ENCODE measurements around the gene KIAA1549. TPM values are rescaled to one million over a fixed set of nuclear protein-coding genes. Genes with fewer than 3 reads are reported as not detected.
"Not testable (repeated sequence)": the region's sequence is repeated elsewhere in the genome, so short reads cannot be mapped to it uniquely, and the experiment has no call there.

KIAA1549 gene
- total and polyA plus RNA-seq, 9 of the 15 experiments (the other 6 are each of a cell fraction or from before 2014, with no cell fraction given), result 0.01 to 0.29 (median 0.07) TPM

DNA sequence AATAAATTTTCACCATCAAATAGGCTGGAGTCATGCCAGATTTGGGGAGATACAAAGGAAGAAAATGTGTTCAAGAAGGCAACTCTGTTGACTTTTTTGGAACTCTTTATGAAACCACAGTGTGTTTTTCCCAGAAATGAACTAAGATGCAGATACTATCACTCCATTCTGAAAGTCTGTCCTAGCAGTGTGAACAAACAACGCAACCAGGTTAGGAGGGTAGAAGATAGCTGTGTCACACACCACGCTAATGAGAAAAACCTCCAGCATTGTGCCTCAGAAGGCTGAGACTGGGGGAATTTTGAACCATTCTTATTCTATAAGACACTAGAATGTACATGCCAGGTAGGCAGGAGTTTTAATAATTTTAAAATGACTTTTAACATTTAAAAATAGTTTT, 167.2 kb downstream of the KIAA1549 start (continued):
- no peak for TF ChIP-seq POLR2AphosphoS5 (IDR thresholded peaks at IDR 0.05; ENCODE audit: control insufficient read depth, insufficient read depth, low read depth, low read length)

DNA sequence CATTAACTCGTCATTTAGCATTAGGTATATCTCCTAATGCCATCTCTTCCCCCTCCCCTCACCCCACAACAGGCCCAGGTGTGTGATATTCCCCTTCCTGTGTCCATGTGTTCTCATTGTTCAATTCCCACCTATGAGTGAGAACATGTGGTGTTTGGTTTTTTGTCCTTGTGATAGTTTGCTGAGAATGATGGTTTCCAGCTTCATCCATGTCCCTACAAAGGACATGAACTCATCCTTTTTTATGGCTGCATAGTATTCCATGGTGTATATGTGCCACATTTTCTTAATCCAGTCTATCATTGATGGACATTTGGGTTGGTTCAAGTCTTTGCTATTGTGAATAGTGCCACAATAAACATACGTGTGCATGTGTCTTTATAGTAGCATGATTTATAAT, 169.9 kb downstream of the KIAA1549 start:
- H3K9ac ChIP-seq (ENCODE audit: insufficient read depth in 1 of 2, low read depth in 2 of 2, low read length in 2 of 2); ATAC-seq; H4K20me1 ChIP-seq (replicated peaks; ENCODE audit: control insufficient read depth, insufficient read depth, low read length); POLR2A ChIA-PET; H3K36me3 ChIP-seq (ENCODE audit: control insufficient read depth, insufficient read depth, low read length); DNase-seq (ENCODE audit: extremely low read depth in 1 of 4, low spot score in 3 of 4); H3K9me1 ChIP-seq (ENCODE audit: control insufficient read depth, insufficient read depth, low read length); intact Hi-C loops (cut with micrococcal nuclease); H3K4me2 ChIP-seq (ENCODE audit: insufficient read depth, low read length); FAIRE-seq; H3K79me2 ChIP-seq (ENCODE audit: control insufficient read depth, insufficient read depth, low read length); H3K4me3 ChIP-seq; in situ Hi-C loops (cut with MboI); H3K9me3 ChIP-seq (replicated peaks; ENCODE audit: control insufficient read depth, insufficient read depth, low read depth, low read length); H2AFZ ChIP-seq (ENCODE audit: low read depth, low read length); BruUV-seq (replicated peaks); CTCF ChIA-PET (ENCODE audit: low intra/inter-chr PET ratio); H3K4me1 ChIP-seq (replicated peaks in 1 of 2; ENCODE audit: control insufficient read depth in 2 of 2, insufficient read depth in 2 of 2, low read length in 2 of 2); H3K27ac ChIP-seq (ENCODE audit: extremely low read depth, low read depth, low read length): not testable (repeated sequence)
- H3K27me3 ChIP-seq (ENCODE audit: control insufficient read depth in 2 of 2, insufficient read depth in 2 of 2, low read length in 2 of 2), result peaks cover 3 to 11% of the 10 kb centered on the region in 2 experiments; a peak in 4 of 5 replicates
- peak; percentile 40; the same call in 1 of the 2 replicates for TF ChIP-seq BCOR (IDR thresholded peaks at IDR 0.05)
- 0% methylated on average over 1 of the region's 2 CpGs for WGBS (ENCODE audit: insufficient coverage, low coverage, missing lambda C conversion rate)

DNA sequence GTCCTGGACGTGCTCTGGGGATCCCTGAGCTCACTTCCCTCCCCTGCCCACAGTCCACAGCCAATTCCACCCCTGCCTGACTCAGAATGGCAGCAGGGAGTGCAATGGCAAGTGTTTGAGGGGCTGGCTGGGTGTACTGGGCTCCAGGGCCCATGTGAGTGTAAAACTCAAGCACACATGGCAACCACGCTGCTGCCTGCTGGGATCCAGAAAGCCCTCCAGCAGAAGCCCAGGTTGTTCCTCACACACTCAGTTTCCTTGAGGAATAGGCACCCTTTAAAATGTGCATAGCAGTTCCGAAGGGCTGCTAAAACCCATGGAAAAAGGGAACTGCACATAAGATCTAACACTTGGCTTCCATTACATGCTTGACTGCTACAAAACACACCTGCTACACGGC, 171.8 kb downstream of the KIAA1549 start:
- FAIRE-seq, result no peak
- no peak overlapping the region for H3K4me3 ChIP-seq
- H3K9me1 ChIP-seq (ENCODE audit: control insufficient read depth, insufficient read depth, low read length), result no peaks in the 10 kb centered on the region
- TF ChIP-seq, protein P1, sequence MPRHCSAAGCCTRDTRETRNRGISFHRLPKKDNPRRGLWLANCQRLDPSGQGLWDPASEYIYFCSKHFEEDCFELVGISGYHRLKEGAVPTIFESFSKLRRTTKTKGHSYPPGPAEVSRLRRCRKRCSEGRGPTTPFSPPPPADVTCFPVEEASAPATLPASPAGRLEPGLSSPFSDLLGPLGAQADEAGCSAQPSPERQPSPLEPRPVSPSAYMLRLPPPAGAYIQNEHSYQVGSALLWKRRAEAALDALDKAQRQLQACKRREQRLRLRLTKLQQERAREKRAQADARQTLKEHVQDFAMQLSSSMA (CRISPR knock-in tag; IDR thresholded peaks at IDR 0.05), result no peak
- 0 out of 2 replicates have a peak, but pooled peaks have one; percentile 38 for TF ChIP-seq SPI1 (IDR thresholded peaks at IDR 0.05; ENCODE audit: borderline replicate concordance, low read depth, low read length)
- H3K79me2 ChIP-seq (ENCODE audit: control insufficient read depth, insufficient read depth, low read length), result no peaks in the 10 kb centered on the region
- ATAC-seq, result no peak
- POLR2A ChIA-PET, result no interaction called here
- H3K36me3 ChIP-seq (ENCODE audit: control insufficient read depth, insufficient read depth, low read length), result no peaks in the 10 kb centered on the region
- H3K4me2 ChIP-seq (ENCODE audit: insufficient read depth, low read length), result no peak overlapping the region
- CTCF ChIA-PET (ENCODE audit: low intra/inter-chr PET ratio), result no interaction called here
- WGBS (ENCODE audit: insufficient coverage, low coverage, missing lambda C conversion rate), result 1% methylated on average over 4 of the region's 4 CpGs
- in situ Hi-C loops (cut with MboI) (no loop called here), intact Hi-C loops (cut with micrococcal nuclease) (no loop called here)
- H3K9ac ChIP-seq (ENCODE audit: insufficient read depth in 1 of 2, low read depth in 2 of 2, low read length in 2 of 2), result no peak overlapping the region
- H3K9me3 ChIP-seq (replicated peaks; ENCODE audit: control insufficient read depth, insufficient read depth, low read depth, low read length), result no peaks in the 10 kb centered on the region
- no peaks in the 10 kb centered on the region for H3K4me1 ChIP-seq (replicated peaks in 1 of 2; ENCODE audit: control insufficient read depth in 2 of 2, insufficient read depth in 2 of 2, low read length in 2 of 2)
- no peak for DNase-seq (ENCODE audit: extremely low read depth in 1 of 4, low spot score in 3 of 4)
- no TSS peak for BruUV-seq (replicated peaks)
- H2AFZ ChIP-seq (ENCODE audit: low read depth, low read length), result no peak overlapping the region
- H3K27me3 ChIP-seq (ENCODE audit: control insufficient read depth in 2 of 2, insufficient read depth in 2 of 2, low read length in 2 of 2), result peaks cover 3 to 14% of the 10 kb centered on the region in 2 experiments; a peak in 3 of 5 replicates
- H4K20me1 ChIP-seq (replicated peaks; ENCODE audit: control insufficient read depth, insufficient read depth, low read length), result no peaks in the 10 kb centered on the region
- H3K27ac ChIP-seq (ENCODE audit: extremely low read depth, low read depth, low read length), result no peak overlapping the region
